IPS-20b (cell line): ENCODE data around the gene TPO.
"Not testable (repeated sequence)": the region's sequence is repeated elsewhere in the genome, so short reads cannot be mapped to it uniquely, and the experiment has no call there.

Experiments used
- H3K27ac ChIP-seq: one replicate; pipeline ENCODE4 v1.5.1; 2013; ENCODE audit warnings: low read length
- H3K27me3 ChIP-seq: 2 replicates; pipeline ENCODE4 v1.6.1; 2013; ENCODE audit warnings: mild to moderate bottlenecking, low read length, inconsistent platforms; ENCODE audit not compliant: insufficient read depth
- H3K36me3 ChIP-seq: 2 replicates; pipeline ENCODE4 v1.6.1; 2013; ENCODE audit warnings: low read depth, mild to moderate bottlenecking, inconsistent platforms, low read length, moderate library complexity; ENCODE audit not compliant: insufficient read depth
- H3K4me1 ChIP-seq: 2 replicates; pipeline ENCODE4 v1.6.1; 2013; ENCODE audit warnings: mild to moderate bottlenecking, control low read depth, inconsistent platforms, low read length, moderate library complexity; ENCODE audit not compliant: insufficient read depth
- H3K4me3 ChIP-seq: 2 replicates; pipeline ENCODE4 v1.5.1; 2013; ENCODE audit warnings: mild to moderate bottlenecking, low read length, inconsistent platforms
- H3K9ac ChIP-seq: 2 replicates; pipeline ENCODE4 v1.6.1; 2013; ENCODE audit warnings: low read depth, mild to moderate bottlenecking, inconsistent platforms, low read length, moderate library complexity
- H3K9me3 ChIP-seq: 2 replicates; pipeline ENCODE4 v1.6.1; 2013; ENCODE audit warnings: mild to moderate bottlenecking, low read depth, low read length, inconsistent platforms; ENCODE audit not compliant: insufficient read depth

Gene TPO

GRCh38 chr2:1556776-1557466 lies 143.7 kb downstream of the TPO start:
- Histone ChIP-seq H3K4me1 (0 out of 2 replicates have a peak, but pooled peaks cover 3% of the 10 kb centered on the region), H3K27ac (no peak overlapping the region), H3K36me3 (no peaks in the 10 kb centered on the region), H3K4me3 (no peak overlapping the region), H3K9me3 (no peaks in the 10 kb centered on the region), H3K27me3 (0 out of 2 replicates have a peak, but pooled peaks cover 4% of the 10 kb centered on the region), H3K9ac (no peak overlapping the region)

- no peak overlapping the region for H3K9ac ChIP-seq
- H3K4me3 ChIP-seq: no peak overlapping the region
- no peaks in the 10 kb centered on the region for H3K36me3 ChIP-seq
- H3K9me3 ChIP-seq: no peaks in the 10 kb centered on the region
- 0 out of 2 replicates have a peak, but pooled peaks cover under 1% of the 10 kb centered on the region for H3K27me3 ChIP-seq
- H3K4me1 ChIP-seq: 0 out of 2 replicates have a peak, but pooled peaks cover 3% of the 10 kb centered on the region
- H3K27ac ChIP-seq: no peak overlapping the region
Observed at GRCh38 chr2:1557467-1557820, 144.2 kb downstream of the TPO start.

GRCh38 chr2:1559589-1560175 lies 146.4 kb downstream of the TPO start:
- H3K27me3 ChIP-seq: no peaks in the 10 kb centered on the region
- H3K4me3 ChIP-seq: no peak overlapping the region
- no peak overlapping the region for H3K9ac ChIP-seq
- no peaks in the 10 kb centered on the region for H3K36me3 ChIP-seq
- H3K27ac ChIP-seq: no peak overlapping the region
- no peaks in the 10 kb centered on the region for H3K4me1 ChIP-seq
- H3K9me3 ChIP-seq: no peaks in the 10 kb centered on the region

GRCh38 chr2:1561259-1561658 lies 148.0 kb downstream of the TPO start:
- no peak overlapping the region for H3K4me3 ChIP-seq
- H3K4me1 ChIP-seq: no peaks in the 10 kb centered on the region
- H3K27ac ChIP-seq: no peak overlapping the region
- H3K27me3 ChIP-seq: no peaks in the 10 kb centered on the region
- H3K9ac ChIP-seq: no peak overlapping the region
- H3K9me3 ChIP-seq: no peaks in the 10 kb centered on the region
- H3K36me3 ChIP-seq: no peaks in the 10 kb centered on the region

GRCh38 chr2:1561811-1562421 lies 148.7 kb downstream of the TPO start:
- H3K9me3 ChIP-seq: no peaks in the 10 kb centered on the region
- no peaks in the 10 kb centered on the region for H3K36me3 ChIP-seq
- H3K27me3 ChIP-seq: no peaks in the 10 kb centered on the region
- H3K4me3 ChIP-seq: no peak overlapping the region
- H3K27ac ChIP-seq: no peak overlapping the region
- no peaks in the 10 kb centered on the region for H3K4me1 ChIP-seq
- no peak overlapping the region for H3K9ac ChIP-seq

- no peaks in the 10 kb centered on the region for H3K4me1 ChIP-seq
- no peak overlapping the region for H3K27ac ChIP-seq
- no peaks in the 10 kb centered on the region for H3K27me3 ChIP-seq
- H3K4me3 ChIP-seq: no peak overlapping the region
- H3K36me3 ChIP-seq: no peaks in the 10 kb centered on the region
- peaks cover 6% of the 10 kb centered on the region; the same call in 1 of the 2 replicates for H3K9me3 ChIP-seq
- no peak overlapping the region for H3K9ac ChIP-seq
Observed at GRCh38 chr2:1563084-1563857, 150.0 kb downstream of the TPO start.

- Histone ChIP-seq H3K9ac (no peak overlapping the region), H3K36me3 (no peaks in the 10 kb centered on the region), H3K27ac (no peak overlapping the region), H3K4me1 (no peaks in the 10 kb centered on the region), H3K4me3 (no peak overlapping the region), H3K9me3 (peaks cover 6% of the 10 kb centered on the region; the same call in 1 of the 2 replicates), H3K27me3 (no peaks in the 10 kb centered on the region)
Observed at GRCh38 chr2:1563943-1564891, 151.0 kb downstream of the TPO start.

- H3K4me1 ChIP-seq: no peaks in the 10 kb centered on the region
- H3K9me3 ChIP-seq: peaks cover 6% of the 10 kb centered on the region; the same call in 1 of the 2 replicates
Observed at GRCh38 chr2:1567556-1568344, 154.5 kb downstream of the TPO start.

GRCh38 chr2:1568345-1568668 lies 155.0 kb downstream of the TPO start:
- H3K4me1 ChIP-seq, H3K27ac ChIP-seq, H3K9me3 ChIP-seq, H3K9ac ChIP-seq, H3K36me3 ChIP-seq, H3K27me3 ChIP-seq, H3K4me3 ChIP-seq: not testable (repeated sequence)

More at GRCh38 chr2:1567556-1568344, 154.5 kb downstream of the TPO start:
- Histone ChIP-seq H3K9ac (no peak overlapping the region), H3K27me3 (no peaks in the 10 kb centered on the region), H3K27ac (no peak overlapping the region), H3K36me3 (no peaks in the 10 kb centered on the region), H3K4me3 (no peak overlapping the region)

- peaks cover 6% of the 10 kb centered on the region; the same call in 1 of the 2 replicates for H3K9me3 ChIP-seq
- no peaks in the 10 kb centered on the region for H3K27me3 ChIP-seq
- no peak overlapping the region for H3K4me3 ChIP-seq
- H3K4me1 ChIP-seq: no peaks in the 10 kb centered on the region
- H3K36me3 ChIP-seq: no peaks in the 10 kb centered on the region
- H3K27ac ChIP-seq: no peak overlapping the region
- no peak overlapping the region for H3K9ac ChIP-seq
Observed at GRCh38 chr2:1569879-1570450, 156.7 kb downstream of the TPO start.
